Sigmoid colon (tissue), 7 donors: ENCODE results near the gene CDK14. TPM values are rescaled to one million over a fixed set of nuclear protein-coding genes. Genes with fewer than 3 reads are reported as not detected.

ENCODE experiments used
- DNase-seq: peaks from one replicate; pipeline ENCODE4 v3.0.0-alpha.2; 2019
- H3K27ac ChIP-seq, 4 donors: fragments of 200-600 bp; sonication (generic); one replicate each; pipeline ENCODE4 v1.5.1; 2016 to 2019; ENCODE audit warnings: mild to moderate bottlenecking in 1 of 4
- H3K27me3 ChIP-seq, 3 donors: fragments of 200-600 bp; sonication (generic); one replicate each; pipeline ENCODE4 v1.5.1; 2019; ENCODE audit warnings: mild to moderate bottlenecking in 1 of 3
- H3K36me3 ChIP-seq, 4 donors: fragments of 200-600 bp; sonication (generic); one replicate each; pipeline ENCODE4 v1.5.1; 2016 to 2019
- H3K4me1 ChIP-seq, 4 donors: fragments of 200-600 bp; sonication (generic); one replicate each; pipeline ENCODE4 v1.5.1; 2017 to 2019
- H3K4me3 ChIP-seq, 4 donors: fragments of 200-600 bp; sonication (generic); one replicate each; pipeline ENCODE4 v1.5.1; 2017 to 2019; ENCODE audit warnings: mild to moderate bottlenecking in 2 of 4, moderate library complexity in 1 of 4
- H3K9me3 ChIP-seq, 4 donors: fragments of 200-600 bp in 3 of 4; sonication (generic) in 3 of 4; one replicate each; pipeline versions ENCODE4 v1.5.1 to v1.6.1; 2013 to 2019
- EP300 ChIP-seq, 4 donors: sonication (generic); formaldehyde crosslinking; IDR thresholded peaks; one replicate each; pipeline ENCODE4 v1.6.1; 2017; ENCODE audit warnings: antibody characterized with exemption in 4 of 4
- POLR2A ChIP-seq, 2 donors: fragments of 450-650 bp; IDR thresholded peaks; one replicate each; pipeline ENCODE4 v1.6.1; 2016; ENCODE audit warnings: antibody characterized with exemption in 2 of 2, mild to moderate bottlenecking in 2 of 2, moderate library complexity in 2 of 2
- POLR2AphosphoS5 ChIP-seq, 4 donors: sonication (generic); formaldehyde crosslinking; IDR thresholded peaks; one replicate each; pipeline ENCODE4 v1.6.1; 2017; ENCODE audit warnings: antibody characterized with exemption in 4 of 4
- whole genome bisulfite sequencing, 2 donors: extraction: QIAGEN DNeasy Blood & Tissue Kit; methylation state at CpG; one replicate each; pipeline ENCODE4 v1.1.7; 2013; 5-methylcytosine and 5-hydroxymethylcytosine counted together
- intact Hi-C: fragments of 100-400 bp; cut with DNase I; formaldehyde crosslinking; loops from one replicate; pipeline ENCODE4 v1.15.1; 2023
- polyA plus RNA-seq, 3 donors: library from polyadenylated mRNA; stranded (reverse); fragments of 200-250 nt; gene quantifications; one replicate each; pipeline ENCODE4 v1.2.3, GENCODE V29; 2013
- total RNA-seq, 4 donors: library from RNA; depleted of rRNA; stranded (reverse); fragments of >200 nt; gene quantifications; one replicate each; pipeline ENCODE4 v1.1.0, GENCODE V29; 2016
- TF ChIP-seq, protein P1 (sequence below), 4 experiments: fragments of 450-650 bp in 3 of 4; fragments of 200-600 bp in 1 of 4; IDR thresholded peaks; one replicate each; pipeline ENCODE4 v1.5.1; 2016 to 2019; ENCODE audit warnings: antibody characterized with exemption in 4 of 4, mild to moderate bottlenecking in 3 of 4, moderate library complexity in 2 of 4
- donor health status: healthy with polysubstance abuse.
- donor health status: Bipolar disorder and iron deficiency.
- donor health status: healthy.

The CDK14 gene
- total and polyA plus RNA-seq, 7 donors = 0.92 to 19.3 (median 11.1) TPM

- H3K36me3 ChIP-seq = no peaks in the 10 kb centered on the region
- H3K9me3 ChIP-seq = no peaks in the 10 kb centered on the region
- H3K27ac ChIP-seq = no peak overlapping the region
- no peak overlapping the region for H3K4me3 ChIP-seq
- 85 to 91% methylated on average over 4 of the region's 4 CpGs for WGBS, 2 donors
- DNase-seq = no peak
- H3K4me1 ChIP-seq = no peaks in the 10 kb centered on the region
- no peak for TF ChIP-seq POLR2AphosphoS5 (IDR thresholded peaks at IDR 0.05)
- no peak for TF ChIP-seq EP300 (IDR thresholded peaks at IDR 0.05)
- TF ChIP-seq, protein P1, sequence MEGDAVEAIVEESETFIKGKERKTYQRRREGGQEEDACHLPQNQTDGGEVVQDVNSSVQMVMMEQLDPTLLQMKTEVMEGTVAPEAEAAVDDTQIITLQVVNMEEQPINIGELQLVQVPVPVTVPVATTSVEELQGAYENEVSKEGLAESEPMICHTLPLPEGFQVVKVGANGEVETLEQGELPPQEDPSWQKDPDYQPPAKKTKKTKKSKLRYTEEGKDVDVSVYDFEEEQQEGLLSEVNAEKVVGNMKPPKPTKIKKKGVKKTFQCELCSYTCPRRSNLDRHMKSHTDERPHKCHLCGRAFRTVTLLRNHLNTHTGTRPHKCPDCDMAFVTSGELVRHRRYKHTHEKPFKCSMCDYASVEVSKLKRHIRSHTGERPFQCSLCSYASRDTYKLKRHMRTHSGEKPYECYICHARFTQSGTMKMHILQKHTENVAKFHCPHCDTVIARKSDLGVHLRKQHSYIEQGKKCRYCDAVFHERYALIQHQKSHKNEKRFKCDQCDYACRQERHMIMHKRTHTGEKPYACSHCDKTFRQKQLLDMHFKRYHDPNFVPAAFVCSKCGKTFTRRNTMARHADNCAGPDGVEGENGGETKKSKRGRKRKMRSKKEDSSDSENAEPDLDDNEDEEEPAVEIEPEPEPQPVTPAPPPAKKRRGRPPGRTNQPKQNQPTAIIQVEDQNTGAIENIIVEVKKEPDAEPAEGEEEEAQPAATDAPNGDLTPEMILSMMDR (IDR thresholded peaks at IDR 0.05) = no peak
- no peak for TF ChIP-seq POLR2A (IDR thresholded peaks at IDR 0.05)
- intact Hi-C loops = no loop called here
- no peaks in the 10 kb centered on the region for H3K27me3 ChIP-seq
Measured at GRCh38 chr7:91250706-91251105, 654.6 kb downstream of the CDK14 start.

DNA sequence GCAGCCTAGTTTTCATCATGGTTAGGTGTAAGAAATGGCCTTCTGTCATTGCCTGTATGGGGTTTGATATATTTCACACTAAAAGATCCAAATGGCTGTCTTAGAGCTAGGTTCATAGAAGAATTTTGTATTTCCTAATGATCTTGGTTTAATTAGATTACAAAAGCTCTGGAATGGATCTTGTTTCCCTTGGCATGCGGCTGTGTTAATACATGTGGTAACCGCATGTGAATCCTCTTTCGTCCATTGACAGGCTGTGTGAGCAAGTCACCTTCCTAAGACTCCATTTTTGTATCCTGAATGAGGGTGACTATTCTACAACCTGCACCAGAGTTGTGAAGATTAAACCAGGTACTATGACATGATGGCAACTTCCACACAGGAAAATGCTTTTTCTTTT, 655.8 kb downstream of the CDK14 start:
- Histone ChIP-seq H3K36me3 (no peaks in the 10 kb centered on the region), H3K4me3 (no peak overlapping the region), H3K27me3 (no peaks in the 10 kb centered on the region), H3K27ac (no peak overlapping the region), H3K9me3 (no peaks in the 10 kb centered on the region), H3K4me1 (no peaks in the 10 kb centered on the region)
- intact Hi-C loops = no loop called here
- 92 to 98% methylated on average over 3 of the region's 3 CpGs for WGBS, 2 donors
- TF ChIP-seq, protein P1 (IDR thresholded peaks at IDR 0.05) = no peak
- TF ChIP-seq POLR2AphosphoS5 (IDR thresholded peaks at IDR 0.05) (no peak), POLR2A (IDR thresholded peaks at IDR 0.05) (no peak), EP300 (IDR thresholded peaks at IDR 0.05) (no peak)
- DNase-seq = no peak

Other genes with a start within 250 kb of the CDK14 start
- 10 to 100 TPM in 3 of 4 donors, 1 to 10 TPM in 1; 9.7 to 16.8 (median 13.3) TPM for gene GTPBP10, start 249.6 kb upstream of the CDK14 start, total RNA-seq
- gene GTPBP10, start 249.6 kb upstream of the CDK14 start, polyA plus RNA-seq = 10 to 100 TPM; 10.8 to 12.3 (median 11.6) TPM
- 10 to 100 TPM; 17.2 to 33.9 (median 26.1) TPM for gene CLDN12, start 192.9 kb upstream of the CDK14 start, total RNA-seq
- gene CLDN12, start 192.9 kb upstream of the CDK14 start, polyA plus RNA-seq = 10 to 100 TPM in 1 of 3 donors, 1 to 10 TPM in 2; 4.6 to 27.4 (median 7.2) TPM
- gene PTTG1IP2, start 126.7 kb upstream of the CDK14 start, total RNA-seq = not detected
- gene PTTG1IP2, start 126.7 kb upstream of the CDK14 start, polyA plus RNA-seq = not detected